ENCODE results near the gene GALNS. TPM values are rescaled to one million over a fixed set of nuclear protein-coding genes. Genes with fewer than 3 reads are reported as not detected.

Gene GALNS
- total RNA-seq, 6 experiments from 2014 or later: 16.6 to 20.7 (median 18.2) TPM

GRCh38 chr16:88830783-88831182, 26.0 kb downstream of the GALNS start:
- no peak overlapping the region for H3K4me3 Mint-ChIP-seq
- no peak for TF ChIP-seq CTCF (IDR thresholded peaks at IDR 0.05)
- DNase-seq: no peak
- no peaks in the 10 kb centered on the region for H3K9me3 Mint-ChIP-seq
- no peak overlapping the region for H3K27ac Mint-ChIP-seq
- no peaks in the 10 kb centered on the region for H3K36me3 Mint-ChIP-seq (ENCODE audit: low read depth)
- H3K27me3 Mint-ChIP-seq (ENCODE audit: insufficient read depth): no peaks in the 10 kb centered on the region
- H3K4me1 Mint-ChIP-seq (ENCODE audit: low read depth): no peaks in the 10 kb centered on the region

GRCh38 chr16:88830258-88830657, 26.5 kb downstream of the GALNS start:
- Mint-ChIP-seq H3K36me3 (ENCODE audit: low read depth) (no peaks in the 10 kb centered on the region), H3K27me3 (ENCODE audit: insufficient read depth) (no peaks in the 10 kb centered on the region), H3K4me1 (ENCODE audit: low read depth) (no peaks in the 10 kb centered on the region), H3K9me3 (no peaks in the 10 kb centered on the region), H3K27ac (no peak overlapping the region), H3K4me3 (no peak overlapping the region)
- no peak for TF ChIP-seq CTCF (IDR thresholded peaks at IDR 0.05)
- no peak for DNase-seq

- no peak for TF ChIP-seq CTCF (IDR thresholded peaks at IDR 0.05)
- Mint-ChIP-seq H3K27me3 (ENCODE audit: insufficient read depth) (no peaks in the 10 kb centered on the region), H3K27ac (no peak overlapping the region), H3K4me1 (ENCODE audit: low read depth) (no peaks in the 10 kb centered on the region), H3K4me3 (no peak overlapping the region), H3K36me3 (ENCODE audit: low read depth) (no peaks in the 10 kb centered on the region), H3K9me3 (no peaks in the 10 kb centered on the region)
- no peak for DNase-seq
Measured at GRCh38 chr16:88828711-88829110, 28.0 kb downstream of the GALNS start.

- Mint-ChIP-seq H3K27me3 (ENCODE audit: insufficient read depth) (peaks cover 3% of the 10 kb centered on the region; the same call in 1 of the 2 replicates), H3K36me3 (ENCODE audit: low read depth) (no peaks in the 10 kb centered on the region), H3K27ac (no peak overlapping the region), H3K4me1 (ENCODE audit: low read depth) (no peaks in the 10 kb centered on the region), H3K9me3 (no peaks in the 10 kb centered on the region), H3K4me3 (no peak overlapping the region)
- DNase-seq: no peak
- no peak for TF ChIP-seq CTCF (IDR thresholded peaks at IDR 0.05)
Measured at GRCh38 chr16:88827727-88828126, 29.0 kb downstream of the GALNS start.

GRCh38 chr16:88826070-88826840, 30.5 kb downstream of the GALNS start:
- no peaks in the 10 kb centered on the region for H3K9me3 Mint-ChIP-seq
- no peak overlapping the region for H3K4me3 Mint-ChIP-seq
- H3K36me3 Mint-ChIP-seq (ENCODE audit: low read depth): no peaks in the 10 kb centered on the region
- TF ChIP-seq CTCF (IDR thresholded peaks at IDR 0.05): no peak
- DNase-seq: no peak
- peaks cover 3% of the 10 kb centered on the region; the same call in 1 of the 2 replicates for H3K27me3 Mint-ChIP-seq (ENCODE audit: insufficient read depth)
- no peaks in the 10 kb centered on the region for H3K4me1 Mint-ChIP-seq (ENCODE audit: low read depth)
- no peak overlapping the region for H3K27ac Mint-ChIP-seq
